NCI-H774 (cell line): ENCODE measurements around the gene ZC2HC1B.

Experiments used
- DNase-seq: peaks from one replicate; lab custom pipeline; 2025; lab: John Stamatoyannopoulos, UW

Gene ZC2HC1B

DNA sequence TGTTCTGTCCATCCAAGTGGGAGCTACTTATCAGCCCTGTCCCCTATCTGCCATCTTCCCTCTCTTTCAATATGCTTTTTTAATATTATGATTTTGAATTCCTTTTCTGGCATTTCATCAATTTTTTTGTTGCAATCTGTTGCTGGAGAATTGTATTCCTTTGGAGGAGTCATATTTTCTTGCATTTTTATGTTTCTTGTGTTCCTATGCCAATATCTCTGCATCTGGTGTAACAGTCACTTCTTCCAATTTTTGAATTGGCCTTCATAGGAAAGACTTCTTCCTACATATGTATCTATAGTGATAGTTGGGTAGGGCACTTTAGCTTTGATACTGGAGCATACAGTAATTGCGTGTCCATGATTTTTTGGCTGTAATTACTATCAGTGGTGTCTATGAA is 70.1 kb downstream of the ZC2HC1B start:
- no peak for DNase-seq

DNA sequence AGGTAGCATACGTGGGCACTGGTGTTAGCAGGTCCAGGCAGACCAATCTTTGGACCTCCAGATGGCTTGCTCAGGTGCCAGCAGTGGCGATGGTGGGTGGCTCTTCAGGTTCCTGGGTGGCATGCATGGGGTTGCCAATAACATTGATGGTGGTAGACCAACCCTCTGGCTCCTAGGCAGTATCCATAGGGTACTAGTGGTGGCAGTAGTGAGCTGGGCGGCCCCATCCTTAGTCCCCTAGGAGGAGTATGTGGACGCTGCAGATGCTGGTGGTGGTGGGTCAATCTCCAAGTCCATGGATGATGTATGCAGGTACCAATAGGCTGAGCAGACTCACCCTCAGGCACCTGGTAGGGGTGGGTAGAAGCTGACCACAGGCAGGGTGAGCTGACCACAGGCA is 70.6 kb downstream of the ZC2HC1B start:
- DNase-seq, result no peak

DNA sequence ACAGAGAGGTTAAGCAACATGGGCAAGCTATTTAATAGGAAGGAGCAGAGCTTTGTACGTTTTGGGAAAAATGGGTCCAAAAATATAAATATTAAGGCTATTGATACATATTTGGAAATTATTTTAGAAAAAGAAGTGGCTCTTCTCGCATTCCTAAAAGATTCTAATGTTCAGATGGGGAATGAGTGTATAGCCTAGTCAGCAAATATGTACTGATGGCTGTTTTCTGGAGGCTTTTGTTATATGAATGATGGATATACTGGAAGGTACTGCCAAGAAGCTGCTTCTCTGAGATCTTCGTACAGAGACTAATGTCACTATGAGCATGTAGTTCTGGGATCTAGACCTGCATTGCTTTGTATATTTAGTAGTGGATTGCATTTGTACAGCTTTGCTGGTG is 72.1 kb downstream of the ZC2HC1B start:
- DNase-seq, result no peak

DNA sequence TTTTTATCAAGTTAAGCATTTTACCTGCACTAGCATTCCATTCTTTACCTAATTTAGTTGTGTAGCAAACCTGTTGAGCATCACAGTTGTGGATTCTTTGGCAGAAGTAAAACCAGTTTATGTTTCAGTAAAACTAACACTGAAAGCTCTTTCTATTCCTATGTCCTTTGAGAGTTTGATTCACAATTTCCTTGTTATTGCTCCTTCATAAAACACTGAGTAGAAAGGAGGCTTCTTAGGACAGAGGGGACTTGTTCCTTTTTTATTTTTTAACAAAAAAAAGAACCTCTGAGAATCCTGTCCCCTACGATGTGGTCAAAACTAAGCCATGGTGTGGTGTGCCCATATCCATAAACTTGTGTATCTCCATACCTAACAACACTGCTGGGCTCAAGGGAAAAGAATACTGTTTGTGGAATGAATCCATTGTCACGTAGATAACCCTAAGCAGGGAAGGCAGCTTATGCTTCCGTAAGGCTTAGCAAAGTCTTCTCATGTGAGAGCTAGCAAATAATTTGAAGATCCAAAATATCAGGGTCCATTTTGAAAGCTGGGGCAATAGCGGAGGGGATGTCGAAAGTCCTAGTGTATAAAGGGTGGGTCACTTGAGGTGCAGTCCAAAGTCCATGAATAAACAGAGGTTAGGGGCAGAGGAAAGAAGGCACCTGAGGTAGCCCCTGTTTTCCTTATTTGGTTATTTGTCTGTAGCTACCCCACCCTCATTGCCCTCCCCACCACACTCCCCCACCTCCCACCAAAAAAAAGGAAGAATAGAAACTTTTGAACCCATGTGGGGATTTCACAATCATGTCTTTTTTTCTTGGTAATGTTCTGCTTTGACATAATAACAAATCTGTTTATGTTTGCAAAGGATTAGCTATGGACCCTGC is 72.7 kb downstream of the ZC2HC1B start:
- no peak for DNase-seq

DNA sequence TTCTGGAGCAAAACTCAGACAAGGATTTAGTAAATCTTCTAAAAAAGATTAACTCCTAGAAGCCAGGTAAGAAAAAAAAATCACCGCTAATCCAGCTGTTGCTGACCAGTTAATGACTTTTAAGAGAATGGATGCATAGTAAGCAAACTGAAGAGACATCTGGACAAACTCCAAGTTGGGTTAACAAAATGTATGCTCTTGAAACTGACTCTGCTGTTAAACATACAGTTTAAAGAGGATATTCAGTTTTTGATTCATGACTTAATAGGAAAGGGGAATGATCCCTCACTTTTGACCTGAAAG is 73.3 kb downstream of the ZC2HC1B start:
- DNase-seq, result no peak

DNA sequence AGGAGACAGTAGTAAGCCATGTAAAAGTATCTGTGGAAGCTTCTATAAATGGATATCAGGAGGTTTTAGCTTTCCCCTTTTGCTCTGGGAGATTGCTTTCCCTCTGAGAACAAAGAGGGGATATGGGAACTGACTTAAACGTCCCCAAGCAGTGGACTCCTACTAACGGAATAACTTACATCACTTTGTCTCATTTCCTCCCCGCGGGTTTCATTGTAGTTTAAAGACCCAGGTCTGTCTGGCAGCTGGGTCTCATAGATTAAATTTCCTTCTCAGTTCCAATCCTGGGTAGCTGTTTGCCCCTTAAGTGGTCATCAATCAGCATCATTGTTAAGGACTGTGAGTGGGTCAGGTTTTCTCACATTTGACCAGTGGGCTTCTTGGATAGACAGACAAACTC is 75.1 kb downstream of the ZC2HC1B start:
- no peak for DNase-seq

DNA sequence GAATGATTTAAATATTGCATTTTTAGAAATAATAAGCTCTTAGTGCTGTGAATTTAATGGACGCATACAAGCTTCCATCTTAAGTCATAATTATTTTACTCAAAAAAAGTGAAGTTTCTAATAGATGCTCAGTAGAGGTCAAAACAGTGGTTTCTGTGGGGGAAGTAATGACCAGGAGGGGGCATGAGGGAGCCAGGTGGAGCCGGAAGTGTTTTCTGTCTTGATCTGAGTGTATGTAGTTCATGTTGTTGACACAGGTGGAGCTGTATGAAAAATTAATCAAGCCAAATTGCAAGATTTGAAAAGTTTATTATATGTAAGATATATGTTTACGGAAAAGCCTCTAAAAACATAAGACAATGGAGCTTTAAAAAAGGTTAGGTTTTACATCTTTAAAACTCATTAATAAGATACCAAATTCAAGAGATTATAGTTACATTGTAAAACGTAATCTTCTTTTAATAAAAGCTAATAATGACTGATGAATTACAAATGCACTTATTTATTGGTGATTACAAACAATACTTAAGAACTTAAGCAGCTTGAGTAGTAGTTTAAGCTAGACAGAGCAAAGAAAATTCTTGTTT is 75.8 kb downstream of the ZC2HC1B start:
- DNase-seq, result no peak

DNA sequence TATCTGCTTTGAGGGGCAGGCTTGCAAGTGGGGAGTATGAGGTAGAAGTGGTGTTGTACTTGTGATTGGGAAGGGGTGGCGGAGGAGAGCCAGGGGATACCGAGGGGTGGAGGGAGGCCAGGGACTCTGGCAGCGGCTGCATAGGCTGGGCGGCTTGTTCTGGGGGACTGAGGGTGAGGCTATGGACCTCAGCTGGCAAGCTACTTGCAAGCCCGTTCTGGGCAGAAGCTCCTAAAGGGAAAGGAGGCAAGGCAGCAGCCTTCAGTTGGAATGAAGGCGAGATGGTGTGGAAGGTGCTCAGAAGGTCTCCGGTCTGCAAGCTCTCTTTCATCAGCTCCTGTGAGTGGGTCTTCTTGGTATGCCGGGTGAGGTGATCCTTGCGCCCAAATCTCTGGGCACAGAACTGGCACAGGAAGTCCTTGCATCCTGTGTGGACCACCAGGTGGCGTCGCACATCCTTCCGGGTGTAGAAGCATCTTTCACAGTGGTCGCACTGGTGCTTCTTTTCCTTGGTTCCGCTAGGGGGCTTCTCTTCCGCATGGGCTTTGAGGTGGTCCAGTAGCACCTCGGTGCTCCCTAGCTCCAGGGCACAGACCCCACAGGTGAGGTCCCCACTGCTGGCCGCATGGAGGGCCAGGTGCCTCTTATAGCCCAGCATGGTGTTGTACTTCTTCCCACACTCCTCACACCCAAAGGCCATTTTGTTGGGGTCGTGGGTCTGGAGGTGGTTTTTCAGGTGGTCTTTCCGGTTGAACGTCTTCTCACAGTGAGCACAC is 77.8 kb downstream of the ZC2HC1B start:
- no peak for DNase-seq

DNA sequence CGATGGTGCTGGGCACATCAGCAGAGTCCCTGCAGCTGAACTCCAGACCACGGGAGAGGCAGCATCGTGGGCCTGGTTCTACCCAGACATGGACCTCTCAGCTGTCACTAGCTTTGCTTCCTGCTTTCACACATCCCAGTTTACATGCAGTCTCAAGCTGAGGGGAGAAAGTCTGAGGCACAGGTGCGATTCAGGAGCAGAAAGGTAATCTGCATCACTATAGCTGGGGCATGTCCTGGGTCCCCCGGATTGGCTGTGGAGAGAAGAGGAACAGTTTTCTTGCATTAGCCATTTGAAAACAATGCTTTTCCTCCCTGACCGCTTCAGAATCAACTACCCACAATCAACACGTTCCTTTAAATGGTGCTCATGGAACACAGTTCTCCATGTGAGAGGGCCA is 83.9 kb downstream of the ZC2HC1B start:
- no peak for DNase-seq

DNA sequence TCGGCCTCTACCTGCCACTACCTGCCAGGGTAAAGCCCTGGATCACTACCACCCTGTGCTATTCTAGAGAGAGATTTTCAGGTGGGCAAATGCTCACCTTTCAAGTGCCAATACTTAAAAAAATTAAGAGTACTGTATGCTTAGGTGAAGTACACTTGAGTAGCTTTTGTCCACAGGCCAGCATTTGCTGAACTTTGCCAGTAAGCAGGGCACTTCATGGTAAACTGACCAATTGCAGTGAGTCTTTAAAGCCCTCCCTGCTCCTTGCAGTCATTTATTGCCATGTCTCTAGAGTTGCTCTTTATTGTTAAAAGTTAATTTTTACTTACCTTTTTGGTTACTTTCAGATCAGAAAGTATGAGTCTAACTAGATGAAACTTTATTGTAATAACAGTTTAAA is 85.3 kb downstream of the ZC2HC1B start:
- DNase-seq, result no peak

DNA sequence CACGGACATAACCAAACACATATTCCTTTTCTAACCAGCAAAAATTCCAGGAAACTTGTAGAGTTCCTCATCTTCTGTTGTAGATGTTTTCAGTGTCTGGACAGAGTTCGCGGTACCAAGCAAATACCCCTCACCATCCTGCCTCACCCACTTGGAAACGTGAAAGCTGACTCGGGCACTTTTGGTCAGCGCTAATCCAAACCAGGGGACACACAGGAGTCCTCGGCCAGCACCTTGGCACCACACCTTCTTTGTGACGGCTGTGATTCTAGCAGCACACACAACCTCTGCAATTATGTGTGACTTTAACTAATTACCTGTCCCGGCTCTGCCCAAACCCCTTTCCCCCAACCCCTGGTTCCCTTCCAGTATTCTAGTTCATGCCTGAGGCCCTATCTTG is 85.7 kb downstream of the ZC2HC1B start:
- no peak for DNase-seq

DNA sequence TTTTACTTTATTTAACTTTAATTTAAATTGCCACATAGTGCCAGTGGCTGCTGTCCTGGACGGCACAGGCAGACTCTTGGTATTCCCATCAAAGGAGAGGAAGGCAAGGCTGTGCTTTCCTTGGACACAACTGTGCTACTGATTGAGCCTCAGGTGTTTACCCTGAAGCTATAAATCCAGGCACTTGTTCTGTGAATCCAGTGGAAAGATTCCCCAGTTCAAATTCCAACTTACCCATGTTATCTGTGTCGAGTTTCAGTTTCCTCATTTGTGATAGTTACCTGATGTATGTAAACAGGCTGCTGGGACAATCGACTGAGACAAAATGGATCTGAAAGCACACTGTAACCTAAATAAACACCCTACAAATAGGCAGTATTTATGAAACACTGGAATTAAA is 86.6 kb downstream of the ZC2HC1B start:
- DNase-seq, result no peak

DNA sequence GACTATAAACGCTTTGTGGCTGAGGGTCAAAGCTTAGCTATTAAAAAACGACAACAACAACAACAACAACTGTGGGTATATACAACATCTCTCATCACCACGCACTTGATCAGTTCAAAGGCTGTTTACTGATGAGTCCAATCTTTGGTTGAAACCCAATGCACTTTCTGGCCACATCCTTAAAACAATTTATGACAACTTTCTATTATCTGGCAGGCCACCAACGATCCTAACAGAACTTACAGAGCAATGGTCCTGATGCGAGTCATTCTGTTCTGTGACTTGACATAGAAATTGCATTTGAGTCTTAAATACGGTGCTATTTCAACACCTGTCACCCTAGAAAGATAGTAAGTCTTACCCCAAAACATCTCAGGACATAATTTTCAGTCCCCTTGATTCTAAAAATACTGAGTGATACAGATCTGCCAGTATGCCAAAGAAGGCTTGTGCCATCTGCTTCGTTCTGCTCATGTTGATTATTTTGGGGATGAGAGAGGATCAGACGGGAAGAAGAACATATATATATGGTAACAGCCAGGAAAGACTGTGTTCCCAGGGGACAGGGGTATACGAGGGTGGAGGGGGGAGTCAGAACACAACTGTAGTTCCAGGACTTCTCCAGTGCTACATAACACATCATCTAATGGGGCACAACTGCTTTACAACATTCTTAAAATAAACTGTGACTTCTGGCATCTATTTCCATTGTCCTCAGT is 87.9 kb downstream of the ZC2HC1B start:
- DNase-seq, result no peak

DNA sequence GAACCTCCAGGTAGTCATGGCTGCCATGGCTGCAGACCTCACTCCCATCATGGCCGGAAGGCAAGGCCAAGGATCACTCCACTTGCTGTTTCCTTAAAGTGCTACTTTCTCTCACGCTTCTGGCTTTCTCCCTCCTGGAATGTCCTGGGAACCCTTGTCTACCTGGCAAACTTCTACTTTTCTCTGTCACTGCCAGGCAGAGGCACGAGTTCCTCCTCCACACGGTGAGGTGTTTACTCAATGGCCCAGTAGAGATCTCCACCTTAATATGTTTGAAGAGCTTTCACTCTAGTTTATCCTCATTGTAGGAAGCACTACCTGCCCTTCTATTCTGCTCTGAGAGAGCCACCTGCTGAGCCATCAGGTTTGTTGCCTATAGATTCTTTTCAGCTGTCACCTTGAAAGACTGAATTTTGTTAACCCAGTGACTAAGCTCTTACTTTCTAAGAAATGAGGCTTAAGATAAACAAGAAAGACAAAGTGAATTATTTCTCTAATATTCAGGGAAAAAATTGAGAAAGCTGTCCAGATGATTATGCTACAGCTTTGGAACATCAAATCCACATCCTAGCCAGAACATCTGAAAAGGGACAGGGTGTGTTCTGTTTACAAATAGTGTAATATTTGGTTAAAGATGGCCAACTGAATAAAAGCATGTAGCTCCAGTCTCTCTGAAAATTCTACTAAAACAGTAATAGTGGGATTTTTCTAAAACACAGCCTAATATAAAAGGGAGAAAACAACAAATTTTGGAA is 88.8 kb downstream of the ZC2HC1B start:
- DNase-seq, result no peak

DNA sequence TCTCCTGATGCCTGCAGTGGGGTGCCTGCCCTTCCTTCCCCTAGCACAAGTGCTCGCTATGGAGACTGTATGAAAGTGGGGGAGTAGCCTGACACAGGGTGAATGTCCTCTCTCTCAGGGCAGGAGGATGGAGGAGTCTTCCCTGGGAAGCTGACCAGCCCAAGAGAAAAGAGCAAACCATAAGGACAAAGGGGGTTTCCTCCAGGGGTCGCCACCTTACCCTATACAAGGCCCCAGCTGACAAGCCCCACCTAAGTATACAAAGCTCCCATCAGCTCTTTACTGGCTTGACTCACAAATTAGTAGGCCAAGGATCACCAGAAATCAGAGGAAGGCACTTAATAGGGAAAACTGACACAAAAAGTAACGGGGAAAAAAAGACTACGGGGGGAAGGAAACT is 89.6 kb downstream of the ZC2HC1B start:
- DNase-seq, result no peak

DNA sequence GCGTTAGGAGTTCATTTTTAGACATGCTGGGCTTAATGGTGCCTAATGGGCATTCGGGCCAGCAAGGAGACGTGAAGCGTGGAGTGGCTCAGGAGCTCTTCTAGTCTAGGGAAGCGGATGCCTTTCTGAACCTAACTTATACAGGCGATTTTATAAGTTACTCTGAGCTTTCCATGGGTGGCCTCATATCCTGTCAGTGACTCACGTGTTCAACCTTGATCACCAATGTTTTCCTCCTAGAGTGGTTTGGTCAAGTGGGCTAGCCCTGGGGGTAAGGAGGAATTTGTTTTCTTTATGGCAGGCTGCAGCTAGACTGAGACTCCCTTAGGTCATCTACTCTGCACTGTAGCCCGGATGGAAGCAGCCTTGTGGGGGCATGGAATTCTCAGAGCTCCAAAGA is 91.7 kb downstream of the ZC2HC1B start:
- no peak for DNase-seq

DNA sequence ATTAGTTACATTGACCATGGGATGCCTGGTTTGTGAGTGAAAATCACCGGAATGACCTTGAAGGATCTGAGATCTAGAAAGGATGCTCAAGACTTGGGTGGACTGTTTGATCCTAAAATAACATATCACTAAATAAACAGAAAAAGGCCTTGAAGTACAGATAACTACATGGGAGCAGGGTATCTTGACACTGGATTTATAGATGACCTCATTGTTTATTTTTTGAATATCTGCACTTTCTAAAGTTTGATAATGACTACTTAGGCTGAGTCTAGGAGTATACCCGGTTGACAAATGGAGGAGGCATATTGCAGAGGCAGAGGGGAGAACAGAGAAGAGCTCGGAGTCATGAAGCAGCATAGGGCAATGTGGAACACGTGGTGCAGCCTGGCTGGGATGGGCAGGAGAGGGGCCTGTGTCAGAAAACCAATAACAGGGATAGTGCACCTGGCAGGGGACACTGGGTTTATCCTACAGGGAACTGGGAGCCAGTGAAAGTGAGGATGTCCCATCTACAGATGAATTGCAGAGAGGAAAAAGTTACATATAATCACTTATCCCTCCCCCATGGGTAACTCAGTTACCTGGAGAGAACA is 93.5 kb downstream of the ZC2HC1B start:
- no peak for DNase-seq

DNA sequence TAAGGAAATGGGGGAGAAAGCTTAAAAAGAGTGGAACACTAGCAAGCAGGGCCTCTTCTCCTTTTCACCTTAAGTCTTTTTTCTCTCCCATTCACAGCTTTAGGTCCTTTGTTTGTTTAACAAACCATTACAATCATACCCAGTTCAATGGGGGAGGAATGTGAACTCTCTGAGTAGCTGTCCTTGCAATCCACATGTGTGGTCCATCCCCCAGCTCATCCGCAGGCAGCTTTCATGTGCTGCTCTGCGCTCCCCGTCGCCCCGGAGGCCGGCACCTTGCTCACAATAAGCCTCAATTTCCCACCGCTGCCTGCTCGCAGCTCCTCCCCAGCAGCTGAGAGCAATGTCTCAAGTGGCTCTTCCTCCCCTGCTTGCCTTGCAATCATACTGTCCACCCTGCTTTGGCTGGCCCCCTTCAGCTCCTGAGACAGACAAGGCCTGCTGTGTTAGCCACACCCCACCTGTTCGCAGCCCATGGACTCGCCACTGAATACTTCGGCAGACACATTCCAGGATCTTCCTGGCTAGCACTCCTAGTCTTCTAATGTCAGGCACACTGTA is 94.6 kb downstream of the ZC2HC1B start:
- no peak for DNase-seq

DNA sequence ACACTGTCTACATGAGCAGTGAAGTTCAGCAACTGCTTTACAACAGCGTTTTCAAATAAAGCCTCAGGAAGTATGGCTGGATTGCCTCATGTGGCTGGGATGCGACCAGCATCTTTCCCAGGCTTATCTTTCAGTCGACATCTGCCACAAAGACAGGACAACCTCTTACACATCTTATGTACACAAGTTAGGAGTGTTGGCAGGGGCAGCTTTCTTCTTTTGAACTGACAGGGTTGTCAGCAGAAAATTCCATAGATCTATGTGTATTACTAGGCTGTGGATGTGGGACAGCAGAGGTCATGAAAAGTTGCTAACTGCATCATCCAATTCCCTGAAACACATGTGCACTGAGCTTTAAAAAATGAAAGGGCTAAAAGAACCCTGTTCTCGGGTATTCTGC is 95.7 kb downstream of the ZC2HC1B start:
- no peak for DNase-seq

DNA sequence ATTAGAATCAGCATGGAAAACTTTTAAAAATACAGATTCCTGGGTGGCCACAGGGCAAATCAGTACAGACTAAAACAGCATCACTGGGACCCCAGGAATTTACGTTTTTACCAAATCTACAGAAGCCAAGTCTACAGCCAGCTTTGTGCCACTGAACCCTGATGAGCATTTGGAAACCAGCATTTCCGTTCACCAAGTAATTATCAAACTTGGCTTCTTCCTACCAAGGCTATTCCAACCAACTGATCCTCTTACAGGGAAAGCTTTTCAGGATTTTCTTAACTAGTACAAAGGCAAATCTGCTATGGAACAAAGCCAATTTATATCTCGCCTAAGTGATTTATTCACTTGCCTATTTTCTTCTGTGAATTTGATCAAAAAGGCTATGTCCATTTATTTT is 96.8 kb downstream of the ZC2HC1B start:
- DNase-seq, result no peak
